Fibroblast of upper back skin (primary cell): ENCODE results near the gene VPS41.
"Not testable (repeated sequence)": the region's sequence is repeated elsewhere in the genome, so short reads cannot be mapped to it uniquely, and the experiment has no call there.

ENCODE experiments used
- DNase-seq: peaks from one replicate; pipeline ENCODE4 v3.0.0-alpha.2; 2013

Gene VPS41

GRCh38 chr7:38854947-38855346, 54.0 kb downstream of the VPS41 start:
- DNase-seq, result not testable (repeated sequence)

DNA sequence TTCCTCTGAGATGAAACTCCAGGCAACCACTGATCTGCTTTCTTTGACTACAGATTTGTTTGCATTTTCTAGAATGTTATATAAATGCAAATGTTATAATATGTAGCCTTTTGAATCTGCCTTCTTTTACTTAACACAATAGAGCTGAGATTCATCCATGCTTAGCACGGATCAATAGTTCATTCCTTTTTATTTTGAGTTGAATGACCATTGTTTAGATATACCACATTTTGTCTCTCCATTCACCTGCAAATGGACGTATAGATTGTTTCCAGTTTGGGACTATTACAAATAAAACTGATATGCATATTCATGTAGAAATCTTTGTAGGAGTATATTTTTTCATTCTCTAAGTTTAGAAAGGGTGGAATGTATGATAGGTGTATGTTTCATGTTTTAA, 57.7 kb downstream of the VPS41 start:
- no peak for DNase-seq

DNA sequence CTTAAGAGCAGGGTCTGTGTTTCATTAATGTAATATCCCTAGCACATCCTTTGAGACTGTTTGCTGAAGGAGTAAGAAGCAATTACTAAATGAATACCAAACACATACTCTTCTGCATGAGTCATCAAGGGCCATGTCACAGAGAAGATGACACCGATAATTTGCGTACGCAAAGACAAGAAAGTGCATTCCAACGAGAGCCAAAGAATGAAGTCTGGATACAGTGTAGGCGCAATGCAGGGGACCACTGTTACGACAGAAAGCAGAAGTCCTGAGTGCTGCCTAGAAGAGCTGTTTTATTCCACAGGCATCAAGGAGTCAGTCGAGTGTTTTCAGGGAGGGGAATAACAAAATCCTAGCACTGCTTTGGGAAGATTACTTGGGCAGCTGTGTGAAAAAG, 62.7 kb downstream of the VPS41 start:
- peak; percentile 77 for DNase-seq

DNA sequence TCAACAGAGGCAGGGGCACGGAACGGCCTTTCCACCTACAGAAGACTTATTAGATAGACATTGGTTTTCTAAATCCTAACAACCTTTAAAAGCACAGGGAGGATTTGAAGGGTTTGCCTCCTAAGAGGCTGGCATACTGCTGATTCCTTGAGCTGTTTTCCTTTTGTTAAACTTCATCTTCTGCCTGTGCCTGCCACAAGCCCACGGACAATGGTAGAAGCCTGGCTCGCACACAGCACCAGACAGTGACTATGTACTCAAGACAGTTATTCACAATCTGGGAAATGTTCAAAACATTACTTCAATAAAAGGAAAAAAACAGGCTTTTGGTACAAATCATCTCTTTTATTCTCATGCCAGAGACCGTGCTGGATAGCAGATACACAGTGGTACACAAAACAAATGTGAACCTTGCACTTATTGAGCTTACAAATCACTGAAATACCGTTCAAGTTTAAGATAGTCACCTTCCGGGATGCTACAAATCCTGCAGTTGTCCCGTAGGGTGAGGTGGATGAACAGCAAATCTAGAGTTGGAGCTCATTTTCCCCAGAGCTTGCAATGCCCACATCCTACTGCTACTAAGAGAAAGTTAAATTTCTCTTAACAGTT, 63.9 kb downstream of the VPS41 start:
- DNase-seq, result no peak

GRCh38 chr7:38842746-38843145, 66.2 kb downstream of the VPS41 start:
- no peak for DNase-seq

DNA sequence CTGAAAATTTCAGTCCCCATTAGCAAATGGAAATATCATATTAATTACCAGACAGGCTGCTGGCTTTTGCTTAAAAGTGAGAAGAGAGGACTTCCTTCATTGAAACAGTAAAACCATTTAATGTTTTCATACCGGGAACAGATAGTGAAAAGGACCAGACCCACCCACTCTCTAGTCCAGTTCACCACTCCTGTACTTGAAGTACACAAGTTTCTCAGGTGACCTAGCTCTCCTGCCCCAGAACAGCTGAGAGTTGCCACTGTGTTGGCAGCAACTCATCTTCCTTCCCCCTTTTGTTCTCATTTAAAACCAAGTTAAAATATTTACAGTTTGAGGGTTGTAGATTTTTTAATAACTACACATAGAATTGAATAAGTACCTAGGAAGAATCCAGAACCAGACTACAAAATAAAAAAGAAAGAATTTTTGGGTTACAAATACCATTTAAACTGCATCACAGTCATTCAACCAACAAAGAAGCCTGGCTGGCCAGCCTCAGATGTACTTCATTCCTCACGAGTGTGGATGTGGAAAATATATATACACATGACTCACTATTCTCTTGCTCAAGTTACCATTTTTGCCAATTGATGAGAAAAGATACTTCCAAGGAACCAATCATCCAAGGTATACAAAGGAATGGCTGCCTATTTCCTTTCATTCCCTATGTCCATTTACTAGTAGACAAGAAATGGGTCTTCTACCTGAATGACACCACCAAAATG, 68.1 kb downstream of the VPS41 start:
- DNase-seq, result peak; percentile 85

DNA sequence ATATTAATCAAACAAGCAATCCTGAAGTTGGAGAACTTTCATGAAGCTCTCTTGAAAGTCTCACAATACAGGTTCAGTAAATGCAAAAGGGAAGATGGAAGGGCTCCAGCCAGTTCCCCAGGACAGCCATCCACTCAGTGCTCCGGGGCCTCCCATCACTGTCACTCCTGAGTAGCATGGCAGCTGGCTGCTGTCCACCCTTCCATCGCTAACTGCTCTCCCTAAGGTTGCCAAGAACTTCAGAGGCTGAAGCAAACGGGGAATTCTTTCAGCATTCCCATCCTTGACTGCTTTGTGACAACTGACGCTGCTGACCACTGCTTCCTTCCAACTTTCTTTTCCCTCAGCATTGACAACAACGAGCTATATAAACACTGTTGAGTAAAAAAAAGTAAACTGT, 69.1 kb downstream of the VPS41 start:
- DNase-seq, result no peak

- DNase-seq, result no peak
Measured at GRCh38 chr7:38838725-38839385, 70.1 kb downstream of the VPS41 start.

GRCh38 chr7:38834357-38834756, 74.6 kb downstream of the VPS41 start:
- no peak for DNase-seq

DNA sequence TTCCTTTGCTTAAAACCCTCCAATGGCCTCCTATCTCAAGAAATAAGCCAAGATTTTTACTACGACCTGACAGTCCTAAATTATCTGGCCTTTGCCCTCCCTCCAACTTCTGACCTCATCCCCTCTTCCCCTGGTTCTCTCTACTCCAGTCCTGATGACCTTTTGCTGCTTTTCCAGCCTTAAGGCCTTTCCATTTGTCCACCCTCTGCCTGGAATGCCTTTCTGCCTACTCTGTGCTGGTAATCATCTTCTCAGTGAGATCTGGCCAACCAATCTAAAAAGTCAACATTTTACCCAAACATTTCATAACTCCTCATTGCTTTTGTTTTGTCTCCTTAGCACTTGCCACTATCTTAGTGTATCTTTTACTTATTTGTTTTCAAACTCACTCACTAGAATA, 75.7 kb downstream of the VPS41 start:
- DNase-seq, result no peak

DNA sequence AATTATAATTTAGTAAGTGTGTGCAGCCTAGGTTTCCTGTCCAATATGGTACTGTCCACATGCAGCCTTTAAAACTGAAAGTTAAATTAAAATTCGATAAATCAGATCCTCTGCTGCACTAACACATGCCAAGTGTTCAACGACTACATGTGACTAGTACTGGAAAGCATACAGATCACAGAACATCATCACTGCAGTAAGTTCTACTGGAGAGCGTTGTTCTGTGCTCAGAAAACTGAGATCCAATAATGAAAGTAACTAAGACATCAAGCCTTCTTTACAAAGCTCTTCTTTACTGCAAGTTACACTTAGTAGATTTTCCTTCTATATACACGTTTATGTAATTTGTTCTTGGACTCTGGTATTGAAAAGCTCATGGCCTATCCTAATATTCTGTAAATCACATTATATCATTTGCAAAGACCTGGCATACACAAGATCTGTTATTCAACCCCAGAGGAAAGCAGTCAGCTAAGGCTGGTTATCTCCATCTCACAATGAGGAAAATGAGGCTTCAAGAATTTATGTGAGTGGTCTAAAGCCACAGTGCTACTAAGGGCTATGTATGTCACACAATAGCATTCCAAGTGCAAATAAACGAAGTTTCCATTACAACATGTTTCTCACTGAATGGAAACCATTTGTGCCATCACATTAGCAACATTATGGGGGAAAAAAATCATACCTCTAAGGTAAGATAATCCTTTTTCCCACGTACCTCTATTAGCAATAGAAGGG, 77.6 kb downstream of the VPS41 start:
- DNase-seq, result peak; percentile 8

GRCh38 chr7:38830826-38831225, 78.2 kb downstream of the VPS41 start:
- no peak for DNase-seq

DNA sequence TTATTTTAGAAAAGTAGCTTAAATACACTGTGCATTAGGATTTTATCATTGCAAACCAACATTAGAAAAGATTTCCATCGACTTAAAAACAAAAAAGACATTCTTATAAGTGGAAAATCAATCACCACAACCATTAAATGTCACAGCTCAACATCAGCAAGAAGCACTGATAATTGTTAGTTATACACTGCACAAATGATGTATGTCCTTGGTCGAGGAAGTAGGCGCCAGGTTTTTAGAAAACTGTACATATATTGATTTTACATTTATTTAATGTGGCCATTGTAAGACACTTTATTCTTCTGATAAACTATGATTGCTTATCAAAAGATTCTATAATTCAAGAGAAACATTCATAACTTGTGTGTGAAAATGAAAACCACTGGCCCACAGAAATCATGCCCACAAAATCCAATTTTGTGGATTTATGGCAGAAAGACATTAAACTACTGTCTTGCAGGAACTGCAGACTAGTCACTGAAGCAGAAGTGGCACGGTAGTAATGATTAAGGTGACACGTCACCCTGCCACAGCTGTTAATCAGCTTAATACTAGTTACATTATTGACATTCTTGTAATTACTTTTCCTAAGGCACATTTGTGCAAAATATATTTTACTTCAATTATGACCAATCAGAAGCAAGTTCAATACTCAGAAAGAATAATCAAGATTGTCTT, 79.4 kb downstream of the VPS41 start:
- no peak for DNase-seq

DNA sequence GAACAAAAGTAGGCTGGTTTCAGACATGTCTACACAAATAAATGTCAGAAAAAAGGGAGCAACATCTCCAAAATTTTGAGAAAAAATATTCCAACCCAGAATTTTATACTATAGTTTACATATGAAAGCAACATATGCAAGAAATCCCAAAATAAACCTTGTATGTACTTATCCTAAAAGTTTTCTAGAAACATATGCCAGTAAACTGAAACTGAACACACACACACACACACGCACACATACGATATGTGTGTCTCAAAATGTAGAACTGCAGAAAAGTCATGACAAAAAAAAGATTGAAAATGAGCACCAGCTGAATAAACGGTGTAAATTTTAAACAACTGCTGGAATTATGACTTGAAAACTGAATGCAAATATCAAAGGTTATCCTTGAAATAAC, 81.0 kb downstream of the VPS41 start:
- no peak for DNase-seq

- no peak for DNase-seq
Measured at GRCh38 chr7:38825721-38826440, 83.1 kb downstream of the VPS41 start.

- DNase-seq, result no peak
Measured at GRCh38 chr7:38824948-38825347, 84.0 kb downstream of the VPS41 start.

- DNase-seq, result no peak
Measured at GRCh38 chr7:38822549-38822948, 86.4 kb downstream of the VPS41 start.

DNA sequence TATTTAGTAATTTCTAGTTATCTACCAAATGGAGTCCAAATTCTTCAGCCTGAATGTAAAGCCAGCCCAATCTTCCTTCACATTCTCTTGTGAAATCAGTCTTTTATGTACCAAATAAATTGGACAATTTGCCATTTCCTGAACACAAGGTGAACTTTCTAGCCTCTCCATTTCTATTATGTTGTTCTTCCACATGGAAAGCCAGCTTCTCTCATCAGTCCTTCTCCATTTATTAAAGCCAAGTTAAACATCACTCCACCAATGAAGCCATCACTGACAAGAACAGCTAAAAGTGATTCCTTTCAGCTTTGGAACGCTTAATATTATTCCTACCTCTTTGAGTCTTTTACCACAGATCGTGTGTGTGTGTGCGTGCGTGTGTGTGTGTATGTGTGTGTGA, 88.4 kb downstream of the VPS41 start:
- DNase-seq, result no peak

DNA sequence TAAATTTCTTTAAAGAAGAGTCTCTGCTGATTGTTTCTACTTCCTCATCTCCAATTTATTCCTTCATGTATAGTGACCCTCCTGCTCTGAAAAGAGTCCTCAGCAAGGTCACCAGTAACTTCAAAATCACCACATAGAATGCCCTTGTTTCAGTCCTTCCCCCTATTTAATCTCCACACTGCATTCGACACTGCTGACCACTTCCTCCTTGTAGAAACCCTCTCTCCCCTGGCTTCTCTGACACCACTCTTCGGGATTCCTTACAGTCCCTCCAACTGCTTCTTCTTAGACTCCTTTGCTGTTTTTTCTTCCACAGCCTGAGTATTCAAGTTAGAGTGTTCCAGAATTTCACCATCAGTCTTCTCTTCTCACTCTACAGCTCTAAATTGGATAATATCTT, 89.5 kb downstream of the VPS41 start:
- DNase-seq, result no peak

- DNase-seq, result no peak
Measured at GRCh38 chr7:38817526-38817925, 91.5 kb downstream of the VPS41 start.

DNA sequence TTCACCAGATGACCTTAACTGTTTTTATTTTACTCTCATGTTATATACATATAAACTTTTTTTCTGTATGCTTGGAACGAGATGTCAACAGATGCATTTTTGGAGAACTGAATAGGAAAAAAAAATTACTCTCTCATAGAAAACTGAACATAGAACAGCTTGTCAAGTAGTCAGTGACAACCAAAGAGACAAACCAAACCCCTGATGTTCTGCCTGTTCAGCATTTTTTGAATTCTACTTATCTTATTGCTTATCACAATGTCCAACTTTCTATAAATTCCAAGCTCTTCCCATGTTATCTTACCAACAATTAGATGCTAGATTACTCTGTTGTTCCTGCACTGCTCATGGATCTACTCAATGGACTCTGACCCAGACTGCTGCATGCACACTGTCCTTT, 95.2 kb downstream of the VPS41 start:
- DNase-seq, result no peak

- no peak for DNase-seq
Measured at GRCh38 chr7:38806912-38807311, 102.1 kb downstream of the VPS41 start.
